A549 (cell line): Measurements from ENCODE around the gene PCYT1B.

Experiments
- CHD2 ChIP-seq: fragments of 150-350 bp; IDR thresholded peaks from 2 replicates; pipeline ENCODE4 v1.6.1; 2014; ENCODE audit warnings: low read length; ENCODE audit not compliant: partially characterized antibody
- FOXS1 ChIP-seq: fragments of 250-450 bp; sonication (Bioruptor Pico); IDR thresholded peaks from 2 replicates; pipeline ENCODE4 v1.5.0; 2020; ENCODE audit warnings: mild to moderate bottlenecking, moderate library complexity
- HMGXB4 ChIP-seq: fragments of 250-450 bp; sonication (Bioruptor Pico); IDR thresholded peaks from 2 replicates; pipeline ENCODE4 v1.5.0; 2021; ENCODE audit warnings: mild to moderate bottlenecking, moderate library complexity, borderline replicate concordance
- MAZ ChIP-seq: fragments of 150-350 bp; IDR thresholded peaks from 2 replicates; pipeline ENCODE4 v1.6.1; 2014; ENCODE audit warnings: antibody characterized with exemption, low read depth, low read length, borderline replicate concordance
- PHF8 ChIP-seq: fragments of 200-600 bp; sonication (generic); IDR thresholded peaks from 2 replicates; pipeline ENCODE4 v1.6.1; 2016; ENCODE audit warnings: low read depth, mild to moderate bottlenecking, antibody characterized with exemption, moderate library complexity, borderline replicate concordance
- POLR2A ChIP-seq: IDR thresholded peaks from 2 replicates; pipeline ENCODE4 v1.6.1; 2012; ENCODE audit warnings: mild to moderate bottlenecking, low read length
- POLR2AphosphoS2 ChIP-seq: conservative IDR thresholded peaks from 2 replicates; pipeline ENCODE4 v1.6.1; 2012; ENCODE audit warnings: low read length, improper control_type of control experiment, inconsistent platforms
- REST ChIP-seq: fragments of 200-600 bp; sonication (generic); IDR thresholded peaks from 2 replicates; pipeline ENCODE4 v1.6.1; 2016; ENCODE audit warnings: antibody characterized with exemption, mild to moderate bottlenecking, moderate library complexity
- RFX5 ChIP-seq: fragments of 450-650 bp; IDR thresholded peaks from 2 replicates; pipeline ENCODE4 v1.7.1; 2014; ENCODE audit warnings: antibody characterized with exemption, mild to moderate bottlenecking, moderate library complexity
- SMC3 ChIP-seq: fragments of >200 bp; sonication (Bioruptor Twin); formaldehyde crosslinking; IDR thresholded peaks from 3 replicates; pipeline ENCODE4 v1.6.1; 2018; ENCODE audit warnings: inconsistent platforms
- TF ChIP-seq, protein P1 (sequence below): fragments of >200 bp; sonication (Bioruptor Twin); formaldehyde crosslinking; IDR thresholded peaks from 3 replicates; pipeline ENCODE4 v1.5.1; 2016
- TF ChIP-seq, protein P2 (sequence below): IDR thresholded peaks from 2 replicates; pipeline ENCODE4 v1.6.1; 2012
- TF ChIP-seq, protein P3 (sequence below): fragments of 450-650 bp; IDR thresholded peaks from 2 replicates; pipeline ENCODE4 v1.6.1; 2014; ENCODE audit warnings: antibody characterized with exemption
- TF ChIP-seq, protein P4 (sequence below): fragments of 150-350 bp; IDR thresholded peaks from 2 replicates; pipeline ENCODE4 v1.6.1; 2014; ENCODE audit warnings: low read depth, mild to moderate bottlenecking, low read length

DNA sequence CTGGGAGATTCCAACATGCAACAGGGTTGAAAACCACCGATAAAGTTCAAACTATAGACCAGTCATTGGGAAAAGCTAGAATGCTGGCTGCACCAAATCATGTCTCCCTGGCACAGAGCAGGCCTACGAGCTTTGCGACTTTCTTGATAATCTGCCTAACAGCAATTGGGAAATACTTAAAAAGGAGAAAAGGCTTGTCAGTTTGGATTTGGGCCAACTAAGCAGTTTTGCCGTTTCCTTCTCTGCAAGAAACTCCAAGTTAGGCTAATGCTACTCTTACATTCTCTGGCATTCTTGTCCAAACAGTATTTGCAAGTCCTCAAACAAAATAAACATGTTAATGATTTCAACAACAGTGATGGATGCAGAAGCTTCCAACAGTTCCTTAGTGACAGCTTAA lies 94.1 kb downstream of the PCYT1B start:
- TF ChIP-seq, protein P1, sequence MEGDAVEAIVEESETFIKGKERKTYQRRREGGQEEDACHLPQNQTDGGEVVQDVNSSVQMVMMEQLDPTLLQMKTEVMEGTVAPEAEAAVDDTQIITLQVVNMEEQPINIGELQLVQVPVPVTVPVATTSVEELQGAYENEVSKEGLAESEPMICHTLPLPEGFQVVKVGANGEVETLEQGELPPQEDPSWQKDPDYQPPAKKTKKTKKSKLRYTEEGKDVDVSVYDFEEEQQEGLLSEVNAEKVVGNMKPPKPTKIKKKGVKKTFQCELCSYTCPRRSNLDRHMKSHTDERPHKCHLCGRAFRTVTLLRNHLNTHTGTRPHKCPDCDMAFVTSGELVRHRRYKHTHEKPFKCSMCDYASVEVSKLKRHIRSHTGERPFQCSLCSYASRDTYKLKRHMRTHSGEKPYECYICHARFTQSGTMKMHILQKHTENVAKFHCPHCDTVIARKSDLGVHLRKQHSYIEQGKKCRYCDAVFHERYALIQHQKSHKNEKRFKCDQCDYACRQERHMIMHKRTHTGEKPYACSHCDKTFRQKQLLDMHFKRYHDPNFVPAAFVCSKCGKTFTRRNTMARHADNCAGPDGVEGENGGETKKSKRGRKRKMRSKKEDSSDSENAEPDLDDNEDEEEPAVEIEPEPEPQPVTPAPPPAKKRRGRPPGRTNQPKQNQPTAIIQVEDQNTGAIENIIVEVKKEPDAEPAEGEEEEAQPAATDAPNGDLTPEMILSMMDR: no peak
- TF ChIP-seq POLR2A (no peak), REST (no peak), POLR2AphosphoS2 (no peak), CHD2 (no peak), HMGXB4 (CRISPR knock-in tag) (no peak), SMC3 (no peak), MAZ (no peak), FOXS1 (CRISPR knock-in tag) (no peak), PHF8 (no peak), RFX5 (no peak)
- TF ChIP-seq, protein P2, sequence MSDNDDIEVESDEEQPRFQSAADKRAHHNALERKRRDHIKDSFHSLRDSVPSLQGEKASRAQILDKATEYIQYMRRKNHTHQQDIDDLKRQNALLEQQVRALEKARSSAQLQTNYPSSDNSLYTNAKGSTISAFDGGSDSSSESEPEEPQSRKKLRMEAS: no peak
- TF ChIP-seq, protein P3, sequence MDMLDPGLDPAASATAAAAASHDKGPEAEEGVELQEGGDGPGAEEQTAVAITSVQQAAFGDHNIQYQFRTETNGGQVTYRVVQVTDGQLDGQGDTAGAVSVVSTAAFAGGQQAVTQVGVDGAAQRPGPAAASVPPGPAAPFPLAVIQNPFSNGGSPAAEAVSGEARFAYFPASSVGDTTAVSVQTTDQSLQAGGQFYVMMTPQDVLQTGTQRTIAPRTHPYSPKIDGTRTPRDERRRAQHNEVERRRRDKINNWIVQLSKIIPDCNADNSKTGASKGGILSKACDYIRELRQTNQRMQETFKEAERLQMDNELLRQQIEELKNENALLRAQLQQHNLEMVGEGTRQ: no peak
- TF ChIP-seq, protein P4, sequence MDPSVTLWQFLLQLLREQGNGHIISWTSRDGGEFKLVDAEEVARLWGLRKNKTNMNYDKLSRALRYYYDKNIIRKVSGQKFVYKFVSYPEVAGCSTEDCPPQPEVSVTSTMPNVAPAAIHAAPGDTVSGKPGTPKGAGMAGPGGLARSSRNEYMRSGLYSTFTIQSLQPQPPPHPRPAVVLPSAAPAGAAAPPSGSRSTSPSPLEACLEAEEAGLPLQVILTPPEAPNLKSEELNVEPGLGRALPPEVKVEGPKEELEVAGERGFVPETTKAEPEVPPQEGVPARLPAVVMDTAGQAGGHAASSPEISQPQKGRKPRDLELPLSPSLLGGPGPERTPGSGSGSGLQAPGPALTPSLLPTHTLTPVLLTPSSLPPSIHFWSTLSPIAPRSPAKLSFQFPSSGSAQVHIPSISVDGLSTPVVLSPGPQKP: no peak
